ENCODE data around the gene EIF2D. TPM values are rescaled to one million over a fixed set of nuclear protein-coding genes. Genes with fewer than 3 reads are reported as not detected.

The EIF2D gene
- total RNA-seq, 1 donor from 2014 or later: 29.2 TPM

DNA sequence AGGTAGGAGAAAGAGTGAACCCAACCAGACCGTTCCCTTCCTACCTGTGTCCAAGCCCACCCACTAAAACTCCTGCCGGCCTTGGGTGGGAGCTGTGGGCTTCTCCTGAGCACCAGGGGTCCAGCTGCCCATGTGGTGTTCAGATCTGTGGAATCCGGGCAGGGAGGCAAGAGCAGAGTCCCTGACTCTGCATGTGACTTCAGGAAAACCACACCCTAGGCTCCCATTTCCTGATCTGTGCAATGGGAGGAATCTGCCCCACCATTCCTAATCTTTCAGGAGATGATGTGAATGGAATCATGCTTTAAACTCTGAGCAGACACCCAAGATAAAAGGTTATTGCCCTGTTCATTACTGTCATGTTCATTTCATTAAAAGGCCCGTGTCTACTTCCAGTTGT lies 27.6 kb downstream of the EIF2D start:
- peaks cover 25% of the 10 kb centered on the region for H3K4me1 ChIP-seq
- H3K27me3 ChIP-seq (ENCODE audit: low read depth): no peaks in the 10 kb centered on the region
- H3K27ac ChIP-seq (replicated peaks): no peak overlapping the region
- DNase-seq: no peak
- no peak overlapping the region for H3K4me3 ChIP-seq
- intact Hi-C loops (cut with micrococcal nuclease): loop anchor here (5.0 kb wide), 1 partner anchor 92 kb away; no protein-coding TSS in a partner anchor
- no peaks in the 10 kb centered on the region for H3K9me3 ChIP-seq (replicated peaks)
- no peak for TF ChIP-seq CTCF (IDR thresholded peaks at IDR 0.05; ENCODE audit: borderline replicate concordance)
- peaks cover 42% of the 10 kb centered on the region for H3K36me3 ChIP-seq

DNA sequence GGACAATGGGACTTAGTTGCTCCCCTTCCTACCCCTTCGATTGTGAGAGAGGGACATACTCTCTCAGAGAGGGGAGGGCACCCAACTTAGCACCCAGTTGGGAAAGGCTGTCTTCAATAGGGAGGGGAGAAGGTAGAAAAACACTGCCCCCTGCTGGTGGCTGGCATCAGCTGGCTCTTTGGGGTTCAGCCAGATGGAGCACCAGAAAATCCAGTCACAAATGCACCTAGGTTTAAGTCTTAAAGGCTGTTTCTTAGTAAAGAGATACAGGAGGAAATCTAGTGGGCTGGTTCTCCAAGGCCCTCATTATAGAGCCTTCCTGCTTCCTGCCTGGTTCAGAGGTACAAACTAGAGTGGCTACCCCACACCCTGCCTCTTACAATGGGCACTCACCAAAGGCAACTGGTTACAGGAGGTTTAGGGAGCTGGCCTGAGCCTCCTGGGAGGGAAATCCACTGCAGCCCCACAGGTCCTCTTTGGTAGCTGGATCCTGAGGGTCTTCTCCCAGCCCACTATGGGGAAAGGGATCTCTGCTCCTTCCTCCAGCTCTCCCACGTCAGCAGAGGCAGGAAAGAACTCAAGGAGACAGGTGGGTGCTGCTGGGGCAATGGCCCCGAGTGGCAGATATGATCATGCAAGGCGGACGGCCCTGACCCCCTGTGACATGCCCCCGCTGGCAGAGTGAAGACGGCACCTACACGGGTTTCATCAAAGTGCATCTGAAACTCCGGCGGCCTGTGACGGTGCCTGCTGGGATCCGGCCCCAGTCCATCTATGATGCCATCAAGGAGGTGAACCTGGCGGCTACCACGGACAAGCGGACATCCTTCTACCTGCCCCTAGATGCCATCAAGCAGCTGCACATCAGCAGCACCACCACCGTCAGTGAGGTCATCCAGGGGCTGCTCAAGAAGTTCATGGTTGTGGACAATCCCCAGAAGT lies 28.3 kb downstream of the EIF2D start:
- Histone ChIP-seq H3K36me3 (peaks cover 39% of the 10 kb centered on the region), H3K4me3 (no peak overlapping the region), H3K27ac (replicated peaks) (no peak overlapping the region), H3K4me1 (peaks cover 32% of the 10 kb centered on the region), H3K27me3 (ENCODE audit: low read depth) (no peaks in the 10 kb centered on the region), H3K9me3 (replicated peaks) (no peaks in the 10 kb centered on the region)
- TF ChIP-seq CTCF (IDR thresholded peaks at IDR 0.05; ENCODE audit: borderline replicate concordance): peak; percentile 92
- DNase-seq: peak; percentile 67
- intact Hi-C loops (cut with micrococcal nuclease): loop anchor here (2.0 to 5.0 kb wide), 2 partner anchors 39 to 92 kb away; no protein-coding TSS in a partner anchor

DNA sequence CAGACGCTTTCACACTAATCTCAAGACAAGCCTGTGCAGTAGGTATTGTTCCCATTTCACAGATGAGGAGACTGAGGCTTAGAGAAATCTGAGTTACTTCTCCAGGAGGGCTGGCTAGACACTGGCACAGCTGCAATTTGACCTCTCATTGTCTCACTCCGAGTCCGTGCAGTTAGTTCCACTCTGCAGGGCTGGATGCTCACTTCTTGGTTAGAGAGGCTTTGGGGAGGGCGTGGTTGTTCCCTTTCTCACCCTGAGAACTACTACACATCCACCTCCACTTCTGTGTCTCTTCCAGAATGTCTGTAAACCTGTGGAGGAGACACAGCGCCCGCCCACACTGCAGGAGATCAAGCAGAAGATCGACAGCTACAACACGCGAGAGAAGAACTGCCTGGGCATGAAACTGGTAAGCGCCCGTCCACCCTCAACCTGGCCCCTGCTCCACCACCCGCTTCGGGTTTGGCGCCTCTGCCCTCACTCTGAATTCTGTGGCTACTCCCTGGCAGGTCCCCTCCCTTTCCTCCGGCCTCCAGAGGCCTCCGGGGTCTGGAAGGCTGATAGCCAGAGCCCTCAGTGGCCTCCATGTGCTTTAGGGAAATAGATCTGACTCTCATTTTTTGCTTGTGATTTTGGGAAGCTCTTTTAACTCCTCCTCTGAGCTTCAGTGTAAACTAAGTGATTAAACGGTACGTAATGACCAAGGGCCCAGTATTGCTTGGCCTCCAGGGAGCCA lies 29.1 kb downstream of the EIF2D start:
- intact Hi-C loops (cut with micrococcal nuclease): loop anchor here (2.0 to 5.0 kb wide), 2 partner anchors 38 to 91 kb away; no protein-coding TSS in a partner anchor
- no peak for DNase-seq
- Histone ChIP-seq H3K27ac (replicated peaks) (no peak overlapping the region), H3K9me3 (replicated peaks) (no peaks in the 10 kb centered on the region), H3K27me3 (ENCODE audit: low read depth) (no peaks in the 10 kb centered on the region), H3K36me3 (peaks cover 32% of the 10 kb centered on the region), H3K4me1 (peaks cover 38% of the 10 kb centered on the region), H3K4me3 (no peak overlapping the region)
- TF ChIP-seq CTCF (IDR thresholded peaks at IDR 0.05; ENCODE audit: borderline replicate concordance): no peak

DNA sequence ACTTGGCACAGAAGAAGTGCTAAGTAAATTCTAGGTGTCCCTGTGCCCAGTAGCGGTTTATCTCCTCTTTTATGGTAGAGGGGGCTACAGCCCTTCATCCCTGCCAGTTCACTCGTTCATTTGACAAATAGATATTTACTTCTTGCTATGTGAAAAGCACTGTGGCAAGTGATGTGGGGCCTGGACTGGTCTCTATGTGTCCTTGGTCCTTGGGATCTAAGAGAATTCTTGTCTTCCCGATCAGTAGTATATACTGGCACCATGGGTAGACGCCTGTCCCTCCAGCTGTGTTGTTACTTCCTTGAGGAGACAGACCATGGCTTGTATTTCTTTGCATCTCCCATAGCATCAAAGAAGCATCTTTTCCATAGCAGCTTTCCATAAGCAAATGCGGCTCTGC lies 29.7 kb downstream of the EIF2D start:
- H3K36me3 ChIP-seq: peaks cover 26% of the 10 kb centered on the region
- intact Hi-C loops (cut with micrococcal nuclease): loop anchor here (2.0 to 5.0 kb wide), 2 partner anchors 38 to 90 kb away; no protein-coding TSS in a partner anchor

More for the DNA sequence above, 29.7 kb downstream of the EIF2D start:
- H3K27me3 ChIP-seq (ENCODE audit: low read depth): no peaks in the 10 kb centered on the region
- H3K4me3 ChIP-seq: no peak overlapping the region
- H3K4me1 ChIP-seq: peaks cover 38% of the 10 kb centered on the region
- no peaks in the 10 kb centered on the region for H3K9me3 ChIP-seq (replicated peaks)
- H3K27ac ChIP-seq (replicated peaks): no peak overlapping the region
- DNase-seq: no peak
- no peak for TF ChIP-seq CTCF (IDR thresholded peaks at IDR 0.05; ENCODE audit: borderline replicate concordance)

Measured in left ventricle myocardium inferior (tissue), 1 donor.